NT2/D1 (cell line): ENCODE measurements around the gene IDH3A.

Experiments
- DNase-seq: peaks from one replicate; pipeline ENCODE4 v3.0.0-alpha.2; 2011; ENCODE audit warnings: low read depth, low spot score
- H3K27me3 ChIP-seq: 2 replicates; pipeline ENCODE4 v1.6.0; 2011; ENCODE audit warnings: mild to moderate bottlenecking; ENCODE audit not compliant: insufficient read length, insufficient read depth
- H3K36me3 ChIP-seq: 2 replicates; pipeline ENCODE4 v1.6.1; 2011; ENCODE audit warnings: mild to moderate bottlenecking, low read length, mixed read lengths; ENCODE audit not compliant: insufficient read depth, insufficient read length
- H3K4me1 ChIP-seq: 2 replicates; pipeline ENCODE4 v1.5.1; 2011; ENCODE audit not compliant: insufficient read depth, insufficient read length
- H3K4me3 ChIP-seq: 2 replicates; pipeline ENCODE4 v1.5.1; 2011; ENCODE audit warnings: low read depth; ENCODE audit not compliant: insufficient read length
- H3K9ac ChIP-seq: 2 replicates; pipeline ENCODE4 v1.6.0; 2011; ENCODE audit warnings: low read depth; ENCODE audit not compliant: insufficient read length
- H3K9me3 ChIP-seq: 2 replicates; pipeline ENCODE4 v1.5.1; 2011; ENCODE audit warnings: mild to moderate bottlenecking, low read length; ENCODE audit not compliant: insufficient read depth
- SUZ12 ChIP-seq: IDR thresholded peaks from 2 replicates; pipeline ENCODE4 v1.6.1; 2011; ENCODE audit not compliant: insufficient read length, insufficient read depth; ENCODE audit errors: extremely low read depth
- YY1 ChIP-seq: IDR thresholded peaks from 2 replicates; pipeline ENCODE4 v1.6.1; 2011; ENCODE audit not compliant: insufficient read length, insufficient read depth
- ZNF274 ChIP-seq: IDR thresholded peaks from 2 replicates; pipeline ENCODE4 v1.6.1; 2011; ENCODE audit warnings: mild to moderate bottlenecking, low read depth, low read length

The IDH3A gene

DNA sequence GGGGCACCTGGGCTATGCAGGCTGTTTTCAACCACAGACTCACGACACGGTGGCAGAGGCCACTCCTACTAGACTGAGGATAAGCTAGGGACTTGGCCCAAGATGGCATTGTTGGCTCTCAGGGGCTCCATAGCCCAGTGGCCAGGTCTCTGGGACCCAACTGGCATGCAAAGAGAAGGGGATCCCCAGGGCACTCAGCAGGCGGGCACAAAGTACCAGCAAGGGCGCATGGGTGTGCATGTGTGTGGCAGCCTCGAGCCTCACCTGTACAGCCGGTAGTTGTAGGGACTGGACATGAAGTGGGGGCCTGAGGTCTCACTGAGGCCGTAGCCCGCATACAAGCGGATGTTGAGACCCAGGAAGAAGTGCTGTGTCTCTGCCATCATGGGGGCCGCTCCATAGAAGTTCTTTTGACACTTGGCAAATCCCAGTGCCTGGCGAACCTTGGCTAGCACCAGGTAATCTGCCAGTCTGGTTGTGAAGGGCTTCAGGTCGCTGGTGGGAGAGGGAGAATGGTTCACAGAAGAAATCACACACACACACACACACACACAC is 30.2 kb downstream of the IDH3A start:
- no peak overlapping the region for H3K9ac ChIP-seq
- H3K27me3 ChIP-seq = no peaks in the 10 kb centered on the region

DNA sequence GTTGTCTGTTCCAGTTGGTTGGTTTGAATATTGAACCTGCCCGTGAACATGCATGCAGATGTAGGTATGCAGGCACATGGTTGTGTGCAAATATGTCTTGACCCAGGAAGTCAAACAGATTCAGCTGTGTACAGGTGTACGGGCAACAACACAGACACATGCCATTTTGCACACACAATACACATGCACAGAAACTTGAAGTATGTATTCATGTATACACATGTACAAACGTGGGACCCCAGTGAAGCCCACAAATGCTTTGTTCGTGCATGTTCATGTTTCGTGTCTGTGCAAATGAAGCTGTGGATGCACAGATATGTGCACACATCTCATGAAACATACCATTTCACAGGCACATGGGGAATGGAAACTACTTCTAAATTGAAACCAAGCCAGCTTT is 30.7 kb downstream of the IDH3A start:
- H3K36me3 ChIP-seq = no peaks in the 10 kb centered on the region
- H3K9me3 ChIP-seq = no peaks in the 10 kb centered on the region
- no peak overlapping the region for H3K4me3 ChIP-seq
- H3K4me1 ChIP-seq = peaks cover 2% of the 10 kb centered on the region
- H3K9ac ChIP-seq = no peak overlapping the region
- TF ChIP-seq YY1 (no peak), SUZ12 (no peak), ZNF274 (no peak)
- no peaks in the 10 kb centered on the region for H3K27me3 ChIP-seq
- DNase-seq = no peak

More for the DNA sequence above, 30.2 kb downstream of the IDH3A start:
- TF ChIP-seq ZNF274 (no peak), SUZ12 (no peak), YY1 (no peak)
- no peaks in the 10 kb centered on the region for H3K9me3 ChIP-seq
- peaks cover 2% of the 10 kb centered on the region for H3K4me1 ChIP-seq
- no peak for DNase-seq
- H3K4me3 ChIP-seq = no peak overlapping the region
- peaks cover under 1% of the 10 kb centered on the region for H3K36me3 ChIP-seq

DNA sequence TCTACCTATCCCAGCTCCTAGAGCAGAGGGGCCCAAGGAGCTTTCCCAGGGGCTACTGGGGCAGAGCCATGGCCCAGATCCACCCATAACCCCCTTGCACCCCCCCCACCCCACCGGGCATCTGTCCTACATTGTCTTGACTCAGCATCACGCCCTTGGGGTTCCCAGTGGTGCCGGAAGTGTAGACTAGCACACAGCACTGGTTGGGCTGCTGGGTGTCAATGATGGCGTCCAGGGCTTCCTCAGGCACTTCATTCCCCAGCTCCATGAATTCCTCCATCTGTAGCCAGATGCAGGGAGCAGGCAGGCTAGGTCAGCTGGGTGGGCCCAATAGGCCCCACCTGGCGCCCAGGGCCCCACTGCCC is 33.2 kb downstream of the IDH3A start:
- no peak for DNase-seq
- Histone ChIP-seq H3K4me1 (peaks cover 2% of the 10 kb centered on the region), H3K27me3 (no peaks in the 10 kb centered on the region), H3K9ac (no peak overlapping the region), H3K4me3 (no peak overlapping the region), H3K36me3 (no peaks in the 10 kb centered on the region), H3K9me3 (no peaks in the 10 kb centered on the region)
- TF ChIP-seq SUZ12 = no peak
- TF ChIP-seq YY1 = no peak
- TF ChIP-seq ZNF274 = no peak

DNA sequence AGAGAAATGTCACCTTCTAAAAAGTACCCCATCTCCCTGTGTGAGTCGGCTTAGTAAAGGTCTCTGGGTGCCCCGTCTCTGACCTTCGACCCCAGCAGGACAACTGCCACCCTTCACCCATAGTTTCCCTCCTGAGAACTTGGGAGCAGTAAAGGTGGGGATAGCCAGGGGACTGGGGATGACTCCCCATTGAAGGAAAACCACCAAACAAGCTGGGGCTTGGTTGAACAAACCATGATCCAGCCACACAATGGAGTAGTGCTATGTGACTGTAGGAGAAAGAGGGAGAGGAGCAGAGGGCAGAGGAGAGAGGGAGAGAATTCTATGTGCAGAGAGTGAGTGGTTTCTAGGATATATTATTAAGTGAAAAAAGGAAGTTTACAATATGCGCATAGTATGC is 33.7 kb downstream of the IDH3A start:
- Histone ChIP-seq H3K4me3 (no peak overlapping the region), H3K9me3 (no peaks in the 10 kb centered on the region), H3K36me3 (no peaks in the 10 kb centered on the region), H3K27me3 (no peaks in the 10 kb centered on the region), H3K4me1 (no peaks in the 10 kb centered on the region), H3K9ac (no peak overlapping the region)
- no peak for DNase-seq
- TF ChIP-seq YY1 = no peak
- TF ChIP-seq ZNF274 = no peak
- TF ChIP-seq SUZ12 = no peak

DNA sequence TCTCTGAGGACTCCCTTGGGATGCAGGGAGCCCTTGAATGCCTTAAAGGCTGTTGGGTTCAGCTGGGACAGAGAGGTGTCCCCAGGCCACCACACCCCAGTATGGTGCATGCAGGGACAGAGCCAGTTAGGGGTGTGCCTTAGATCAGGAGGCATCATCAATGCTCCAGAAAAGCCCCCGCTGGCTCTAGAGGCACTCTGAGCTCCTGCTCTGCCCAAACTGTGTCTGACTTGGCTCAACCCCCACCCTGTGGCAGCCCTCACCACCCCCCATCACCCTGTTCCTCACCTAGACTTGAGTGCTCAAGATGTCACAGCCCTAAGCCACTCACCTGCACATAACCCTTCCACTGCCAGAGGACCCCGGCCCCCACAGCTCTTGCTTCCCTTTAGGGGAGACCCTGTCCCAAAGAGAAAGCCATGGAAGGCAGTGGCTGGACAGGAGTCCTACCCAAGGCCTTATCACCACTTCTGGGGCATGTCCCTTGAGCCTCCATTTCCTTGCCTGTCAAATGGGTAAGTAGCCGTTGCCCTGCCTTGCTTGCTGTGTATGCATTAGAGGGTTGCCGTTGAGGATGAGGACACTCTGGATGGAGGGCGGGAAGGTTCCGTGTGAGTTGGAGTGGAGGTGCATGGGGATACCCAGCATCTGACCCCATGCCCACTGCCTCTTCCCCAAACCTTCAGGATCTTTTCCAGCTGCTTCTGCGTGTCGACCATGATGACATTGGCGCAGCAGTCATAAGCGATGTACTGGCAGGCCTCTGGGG is 43.8 kb downstream of the IDH3A start:
- TF ChIP-seq YY1 = no peak
- TF ChIP-seq SUZ12 = no peak
- TF ChIP-seq ZNF274 = no peak
- H3K9ac ChIP-seq = no peak overlapping the region
- no peaks in the 10 kb centered on the region for H3K4me1 ChIP-seq
- DNase-seq = no peak
- no peaks in the 10 kb centered on the region for H3K36me3 ChIP-seq
- no peaks in the 10 kb centered on the region for H3K27me3 ChIP-seq
- no peaks in the 10 kb centered on the region for H3K9me3 ChIP-seq
- H3K4me3 ChIP-seq = no peak overlapping the region

DNA sequence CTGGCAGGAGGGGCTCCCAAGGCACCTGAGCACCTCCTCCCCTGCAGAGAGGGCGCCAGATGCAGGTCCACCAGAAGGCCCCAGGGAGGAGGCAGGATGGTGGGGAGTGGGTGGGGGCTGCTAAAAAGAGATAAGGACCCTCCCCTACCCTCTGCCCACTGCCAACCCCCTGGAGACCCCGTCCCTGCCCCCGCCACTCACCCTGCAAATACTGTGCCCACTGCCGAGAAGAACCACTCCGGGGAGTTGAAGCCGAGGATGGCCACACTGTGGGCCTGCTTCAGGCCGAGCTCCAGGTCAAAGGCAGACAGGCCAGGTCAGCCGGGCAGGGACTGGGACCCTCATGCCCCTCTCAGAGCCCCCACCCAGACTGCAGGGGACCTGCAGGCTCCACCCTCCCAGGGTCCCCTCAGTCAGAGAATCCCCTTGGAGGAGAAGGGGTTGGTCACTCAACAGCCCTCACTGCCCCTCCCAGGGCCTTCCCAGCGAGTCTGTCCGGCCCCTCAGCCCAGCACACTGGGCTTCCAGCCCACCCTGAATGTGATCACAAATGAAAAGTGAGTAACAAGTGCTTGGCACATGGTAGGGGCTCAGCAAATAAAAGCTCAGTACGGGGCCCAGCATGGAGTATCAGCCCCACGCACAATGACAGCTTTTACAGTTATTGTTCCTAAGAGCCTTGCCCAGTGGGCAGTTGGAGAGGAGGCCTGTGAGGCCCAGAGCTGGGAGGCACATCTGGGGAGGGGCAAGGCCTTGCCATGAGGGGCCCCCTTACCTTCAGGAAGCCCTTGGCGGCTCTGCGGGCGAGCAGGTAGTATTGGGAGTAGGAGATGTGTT is 44.8 kb downstream of the IDH3A start:
- no peaks in the 10 kb centered on the region for H3K36me3 ChIP-seq

DNA sequence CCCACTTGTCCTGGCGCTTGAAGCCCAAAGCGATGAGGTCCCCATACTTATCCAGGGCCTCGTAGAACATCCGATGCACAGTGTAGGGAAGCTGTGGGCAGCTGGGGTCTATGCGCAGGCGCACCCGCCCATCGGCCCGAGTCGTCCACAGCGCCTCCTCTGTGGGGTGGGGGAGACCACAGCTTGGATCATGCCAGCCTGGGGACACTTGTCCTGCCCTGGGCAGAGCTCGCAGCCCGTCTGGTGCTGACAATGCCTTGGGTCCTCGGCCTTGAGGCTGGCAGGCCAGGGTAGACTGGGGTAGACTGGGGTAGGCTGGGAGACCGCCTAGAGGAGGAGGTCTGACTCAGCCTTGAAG is 45.4 kb downstream of the IDH3A start:
- no peaks in the 10 kb centered on the region for H3K9me3 ChIP-seq
- H3K4me1 ChIP-seq = no peaks in the 10 kb centered on the region
- no peaks in the 10 kb centered on the region for H3K27me3 ChIP-seq
- TF ChIP-seq SUZ12 = no peak
- no peak for TF ChIP-seq ZNF274
- no peak for TF ChIP-seq YY1
- no peak overlapping the region for H3K4me3 ChIP-seq
- H3K36me3 ChIP-seq = no peaks in the 10 kb centered on the region
- DNase-seq = no peak
- H3K9ac ChIP-seq = no peak overlapping the region

More for the DNA sequence above, 44.8 kb downstream of the IDH3A start:
- DNase-seq = no peak
- Histone ChIP-seq H3K4me1 (no peaks in the 10 kb centered on the region), H3K9me3 (no peaks in the 10 kb centered on the region), H3K27me3 (no peaks in the 10 kb centered on the region), H3K4me3 (no peak overlapping the region), H3K9ac (no peak overlapping the region)
- no peak for TF ChIP-seq YY1
- no peak for TF ChIP-seq SUZ12
- no peak for TF ChIP-seq ZNF274
